C1 segment of cervical spinal cord (tissue), 14 donors: ENCODE results near the gene TMEM209.
"Not testable (repeated sequence)": the region's sequence is repeated elsewhere in the genome, so short reads cannot be mapped to it uniquely, and the experiment has no call there.

Source experiments
- DNase-seq, 14 donors: peaks; one replicate each; lab custom pipeline; 2025; lab: John Stamatoyannopoulos, UW

The TMEM209 gene

DNA sequence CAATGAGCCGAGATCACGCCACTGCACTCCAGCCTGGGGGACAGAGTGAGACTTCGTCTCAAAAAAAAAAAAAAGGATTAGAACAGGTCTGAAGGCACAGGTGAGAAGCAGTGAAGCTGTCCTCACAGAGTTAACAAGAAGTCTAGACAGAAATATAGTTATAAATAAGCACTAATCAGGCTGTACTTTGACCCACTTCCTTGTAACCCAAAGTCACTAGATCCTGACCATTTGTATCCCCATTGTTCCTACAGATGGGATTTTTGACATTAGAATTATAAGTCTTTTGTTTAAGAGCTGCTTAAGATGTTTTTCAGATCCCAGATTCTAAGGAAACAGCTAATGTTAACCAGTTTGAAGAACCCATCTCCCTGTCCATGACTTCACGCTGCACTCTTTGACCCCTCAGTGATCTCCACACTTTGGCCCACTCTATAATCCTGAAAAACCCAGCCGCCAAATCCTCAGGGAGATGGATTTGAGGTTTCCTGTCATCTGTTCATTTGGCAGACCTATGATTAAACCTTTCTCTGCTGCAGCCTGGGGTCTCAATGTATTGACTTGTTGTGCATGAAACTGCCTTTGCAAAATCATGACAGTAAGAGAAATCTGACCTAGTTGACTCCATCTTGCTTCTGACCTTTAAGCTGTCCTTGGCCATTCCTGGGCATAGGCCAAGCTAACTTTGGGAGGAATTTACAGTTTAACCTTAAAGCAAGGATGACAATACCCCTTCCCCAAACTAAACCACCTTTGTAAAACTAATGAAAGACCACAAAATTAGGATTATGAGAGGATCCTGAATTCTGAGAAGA is 13.8 kb upstream of the TMEM209 start:
- no peak for DNase-seq

DNA sequence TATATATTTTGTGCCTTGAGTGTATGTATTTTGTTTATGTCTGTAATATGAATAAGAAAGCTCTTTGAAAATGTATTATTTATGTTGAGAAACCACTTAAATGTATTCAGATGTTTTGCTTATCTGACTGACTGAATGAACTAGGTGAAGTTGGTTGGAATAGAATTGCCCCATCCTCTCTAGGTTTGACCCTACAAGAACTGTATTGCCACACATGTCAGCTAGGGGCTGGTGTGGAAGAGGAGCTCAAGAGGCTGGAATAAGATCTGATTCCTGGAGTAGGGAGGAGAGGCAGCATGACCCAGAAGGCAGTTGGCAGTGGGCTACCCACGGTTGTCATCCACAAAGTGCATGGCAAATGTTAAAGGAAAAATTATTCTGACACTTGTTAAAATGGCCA is 11.5 kb upstream of the TMEM209 start:
- DNase-seq = no peak

- no peak for DNase-seq
These were observed 10.8 kb upstream of the TMEM209 start for GRCh38 chr7:130216025-130216424.

DNA sequence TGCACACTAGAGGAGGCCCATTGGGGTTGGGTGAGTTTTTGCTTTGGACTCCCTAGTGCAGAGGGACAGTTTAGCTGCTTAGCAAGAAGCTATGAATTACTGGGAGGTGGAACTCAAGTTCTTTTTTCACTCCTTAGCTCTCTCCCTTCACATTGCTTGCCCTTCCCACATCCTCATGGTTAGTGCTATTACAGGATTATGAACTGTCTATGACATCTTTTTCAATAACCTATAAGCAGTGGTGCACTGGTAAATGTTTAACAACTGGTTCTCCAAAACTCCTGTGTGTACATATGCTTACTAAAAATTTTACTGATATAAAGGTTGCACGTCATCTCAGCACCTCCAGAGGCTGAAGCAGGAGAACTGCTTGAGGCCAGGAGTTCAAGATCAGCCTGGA is 8.6 kb upstream of the TMEM209 start:
- DNase-seq = no peak

DNA sequence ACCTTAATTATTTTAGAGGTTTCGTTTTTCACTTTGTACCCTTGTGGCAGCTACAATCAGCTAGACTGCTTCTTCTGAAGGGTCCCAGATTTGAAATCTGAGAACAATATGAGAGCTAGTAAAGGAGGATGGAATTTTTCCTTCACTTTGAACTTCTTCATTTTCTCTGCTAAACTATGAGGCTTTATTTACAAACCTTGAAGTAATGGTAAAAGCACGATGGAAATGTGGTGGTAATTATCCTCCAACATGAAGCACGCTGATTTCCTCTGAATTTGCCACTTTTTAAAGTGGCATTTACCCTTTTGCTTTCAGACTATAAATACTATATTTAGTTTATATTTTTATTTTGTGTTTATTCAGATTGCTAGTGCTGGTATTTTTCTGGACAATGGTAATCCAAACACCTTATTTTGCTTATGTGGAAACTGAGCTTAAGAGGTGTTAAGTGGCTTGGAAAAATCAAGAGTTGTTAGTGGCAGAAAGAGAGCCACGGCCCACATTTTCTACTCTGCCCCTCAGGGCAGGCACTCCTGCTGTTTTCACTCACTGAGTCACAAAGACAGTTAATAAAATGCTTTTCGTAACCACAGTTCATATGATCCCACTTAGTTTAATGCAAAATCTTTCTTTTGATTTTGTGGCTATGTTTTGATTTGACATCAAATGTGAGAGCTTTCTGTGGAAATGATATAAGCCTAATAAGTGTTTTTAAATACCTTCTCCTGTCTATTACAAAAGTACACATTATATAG is 5.2 kb upstream of the TMEM209 start:
- no peak for DNase-seq

- DNase-seq = no peak
These were observed 3.3 kb upstream of the TMEM209 start for GRCh38 chr7:130208516-130208915.

DNA sequence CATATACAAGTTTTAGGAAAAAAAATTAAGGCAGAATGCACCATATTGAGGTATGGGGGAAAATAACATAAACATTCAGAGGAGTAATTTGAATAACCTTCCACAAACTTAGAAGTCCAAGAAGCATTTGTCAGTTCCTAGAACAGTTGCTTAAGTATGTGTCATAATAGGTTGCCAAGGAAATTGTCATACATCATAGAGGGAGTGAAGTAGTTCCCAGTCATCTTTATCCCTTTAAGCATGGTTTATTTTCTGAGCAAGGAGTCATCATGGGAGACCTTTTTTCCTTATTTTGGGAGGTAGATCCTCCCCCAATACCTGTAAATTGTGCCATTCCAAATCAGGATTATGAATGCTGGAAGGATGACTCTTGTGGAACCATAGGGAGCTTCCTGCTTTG is 2.4 kb upstream of the TMEM209 start, which contains the start of gene SSMEM1:
SSMEM1 (plus strand) TSS at position 219 of the 400 bp plus-strand sequence; CDS start at position 270, 51 bp downstream.
- DNase-seq = no peak

GRCh38 chr7:130207033-130207432 is 1.8 kb upstream of the TMEM209 start:
- no peak for DNase-seq

DNA sequence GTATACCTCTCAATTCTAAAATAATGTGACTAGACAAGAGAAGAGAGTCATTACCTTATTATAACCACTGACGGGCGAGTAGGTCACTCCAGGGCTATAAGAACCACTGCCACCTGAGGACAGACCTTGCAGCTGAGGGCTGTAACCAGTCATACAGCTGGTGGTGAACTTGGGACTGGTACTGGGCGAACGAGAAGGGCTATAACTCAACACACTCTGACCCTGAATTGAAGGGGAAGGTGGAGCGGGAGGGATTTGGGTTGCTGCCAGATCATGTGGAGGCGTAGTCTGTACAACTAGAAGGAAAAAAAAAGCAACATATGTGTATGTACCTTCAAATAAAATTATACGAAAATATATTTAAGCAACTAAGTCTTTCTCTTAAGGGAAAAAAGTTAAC is 3.4 kb downstream of the TMEM209 start:
- no peak for DNase-seq

DNA sequence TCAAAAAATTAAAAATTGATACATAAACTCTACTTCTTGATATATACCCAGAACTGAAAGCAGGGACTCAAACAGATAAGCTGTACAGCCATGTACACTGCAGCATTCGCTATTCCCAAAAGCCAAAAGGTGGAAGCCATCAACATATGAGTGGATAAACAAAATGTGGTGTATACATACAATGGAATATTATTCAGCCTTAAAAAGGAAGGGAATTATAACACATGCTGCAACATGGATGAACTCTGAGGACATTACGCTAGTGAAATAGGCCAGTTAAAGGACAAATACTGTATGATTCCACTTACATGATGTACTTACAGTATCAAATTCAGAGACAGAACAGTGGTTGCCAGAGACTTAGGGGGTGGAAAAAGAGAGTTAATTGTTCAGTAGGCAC is 8.1 kb downstream of the TMEM209 start:
- DNase-seq = no peak

GRCh38 chr7:130196476-130196875 is 8.7 kb downstream of the TMEM209 start:
- DNase-seq = no peak

DNA sequence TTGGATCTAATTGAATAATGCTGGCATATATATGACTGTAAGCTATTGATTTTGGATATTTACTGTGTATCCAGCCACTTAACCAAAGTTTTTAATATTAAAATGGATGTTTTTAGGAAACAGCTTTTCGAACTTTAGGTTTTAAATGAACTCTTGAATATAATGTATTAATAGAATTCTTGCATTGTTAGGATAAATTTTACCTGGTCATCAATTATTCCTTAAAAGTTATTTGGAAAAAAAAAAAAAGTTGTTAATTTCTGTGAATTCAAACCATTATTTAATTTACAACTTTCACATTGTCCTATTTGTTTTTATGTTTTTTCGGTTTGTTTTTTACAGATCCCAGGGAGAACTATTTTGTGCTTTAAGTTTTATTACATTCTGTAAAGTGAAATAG is 9.8 kb downstream of the TMEM209 start:
- DNase-seq = no peak

GRCh38 chr7:130191791-130192190 is 13.4 kb downstream of the TMEM209 start:
- no peak for DNase-seq

GRCh38 chr7:130189343-130189742 is 15.9 kb downstream of the TMEM209 start:
- DNase-seq = no peak

DNA sequence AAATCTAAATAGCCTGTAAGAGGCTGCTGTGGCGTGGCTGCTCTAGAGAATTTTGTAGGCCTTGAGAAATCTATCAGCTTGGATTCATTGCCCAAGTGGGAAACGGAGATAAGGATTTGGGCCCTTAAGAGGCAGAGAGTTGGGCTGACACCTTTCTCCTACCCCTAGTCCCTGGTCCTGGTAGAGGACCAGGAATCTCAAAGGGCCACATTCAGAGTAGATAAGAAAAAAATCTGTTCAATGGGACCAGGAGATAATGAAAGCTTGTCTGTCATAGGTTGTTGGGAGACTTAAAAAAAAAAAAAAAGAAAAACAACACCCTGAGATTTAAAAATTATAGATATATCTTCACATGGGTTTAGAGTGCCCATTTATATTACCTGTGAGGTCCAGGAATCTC is 17.8 kb downstream of the TMEM209 start:
- DNase-seq = no peak

DNA sequence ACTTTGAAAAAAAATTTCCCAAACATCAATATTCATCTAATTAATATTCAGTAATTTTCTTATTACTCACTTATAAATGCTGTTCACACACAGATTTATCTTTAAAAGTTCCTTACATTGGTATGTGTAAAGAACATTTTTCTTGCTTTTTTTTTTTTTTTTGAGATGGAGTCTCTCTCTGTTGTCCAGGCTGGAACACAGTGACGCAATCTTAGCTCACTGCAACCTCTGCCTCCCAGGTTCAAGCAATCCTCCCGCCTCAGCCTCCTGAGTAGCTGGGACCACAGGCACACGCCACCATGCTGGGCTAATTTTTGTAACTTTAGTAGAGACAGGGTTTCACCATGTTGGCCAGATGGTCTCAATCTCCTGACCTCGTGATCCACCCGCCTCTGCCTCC is 20.9 kb downstream of the TMEM209 start:
- DNase-seq = not testable (repeated sequence)

GRCh38 chr7:130182990-130183389 is 22.2 kb downstream of the TMEM209 start:
- DNase-seq = no peak

- DNase-seq = no peak
These were observed 24.0 kb downstream of the TMEM209 start for GRCh38 chr7:130181263-130181605.

DNA sequence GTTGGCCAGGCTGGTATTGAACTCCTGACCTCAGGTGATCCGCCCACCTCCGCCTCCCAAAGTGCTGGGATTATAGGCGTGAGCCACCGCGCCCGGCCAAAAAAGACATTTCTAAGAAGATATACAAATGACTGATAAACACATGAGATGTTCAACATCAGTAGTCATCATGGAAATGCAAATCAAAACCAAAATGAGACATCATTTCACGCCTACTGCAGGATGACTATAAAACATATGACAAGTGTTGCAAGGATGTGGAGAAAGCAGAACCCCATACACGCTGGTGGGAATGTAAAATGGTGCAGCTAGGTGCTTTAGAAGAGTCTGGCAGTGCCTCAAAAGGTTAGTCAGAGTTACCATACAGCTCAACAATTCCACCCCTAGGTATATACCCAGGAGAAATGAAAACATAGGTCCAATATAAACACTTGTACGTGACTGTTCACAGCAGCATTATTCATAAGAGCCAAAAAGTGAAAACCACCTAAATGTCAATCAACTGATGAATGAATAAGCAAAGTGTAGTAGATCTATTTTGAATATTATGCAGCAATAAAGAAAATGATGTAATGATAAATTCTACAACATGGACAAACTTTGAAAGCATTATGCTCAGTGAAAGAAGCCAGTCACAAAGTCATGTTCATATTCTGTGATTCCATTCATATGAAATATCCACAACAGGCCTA is 24.5 kb downstream of the TMEM209 start:
- DNase-seq = no peak

DNA sequence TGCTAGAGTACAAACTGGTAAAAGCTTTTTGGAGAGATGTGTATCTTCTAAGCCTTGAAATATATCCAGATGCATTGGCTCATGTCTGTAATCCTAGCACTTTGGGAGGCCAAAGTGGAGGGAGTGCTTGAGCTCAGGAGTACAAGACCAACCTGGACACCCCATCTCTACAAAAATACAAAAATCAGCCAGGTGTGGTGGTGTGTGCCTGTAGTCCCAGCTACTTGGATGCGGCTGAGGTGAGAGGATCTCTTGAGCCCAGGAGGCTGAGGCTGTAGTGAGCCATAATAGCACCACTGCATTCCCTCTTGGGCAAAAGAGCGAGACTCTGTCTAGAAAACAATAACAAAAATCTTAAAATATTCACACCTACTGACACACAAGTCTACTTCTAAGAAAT is 25.6 kb downstream of the TMEM209 start:
- no peak for DNase-seq

- no peak for DNase-seq
These were observed 27.0 kb downstream of the TMEM209 start for GRCh38 chr7:130178251-130178650.

- no peak for DNase-seq
These were observed 30.8 kb downstream of the TMEM209 start for GRCh38 chr7:130174237-130174959.
